Neural cell (in vitro differentiated cells): ENCODE measurements around the gene SAMD1. TPM values are rescaled to one million over a fixed set of nuclear protein-coding genes. Genes with fewer than 3 reads are reported as not detected.
A peak's percentile ranks its signal among the peaks of the same experiment; 100 is the strongest.

ENCODE experiments used
- H2AFZ ChIP-seq: fragments of 200-600, 300-800 bp; sonication (generic), shearing (Covaris generic); 2 replicates; pipeline ENCODE4 v1.6.0; 2014; ENCODE audit warnings: low read depth, mild to moderate bottlenecking, antibody characterized with exemption, low read length, moderate library complexity
- H3F3A ChIP-seq: fragments of 200-600 bp; shearing (Covaris generic); 2 replicates; pipeline ENCODE4 v1.6.1; 2016; ENCODE audit warnings: mild to moderate bottlenecking, moderate library complexity, mixed read lengths, antibody characterized with exemption, low read length; ENCODE audit not compliant: insufficient read depth, poor library complexity, severe bottlenecking
- H3K27ac ChIP-seq: fragments of 200-600, 300-800 bp; sonication (generic), shearing (Covaris generic); 2 replicates; pipeline ENCODE4 v1.5.1; 2014; ENCODE audit warnings: mild to moderate bottlenecking, low read length, moderate library complexity
- H3K27me3 ChIP-seq: fragments of 300-800, 200-600 bp; sonication (generic), shearing (Covaris generic); 2 replicates; pipeline ENCODE4 v1.6.0; 2014; ENCODE audit warnings: mild to moderate bottlenecking, low read depth, low read length, moderate library complexity; ENCODE audit not compliant: insufficient read depth
- H3K36me3 ChIP-seq: fragments of 300-800, 200-600 bp; sonication (generic), shearing (Covaris generic); 2 replicates; pipeline ENCODE4 v1.5.1; 2014; ENCODE audit warnings: mild to moderate bottlenecking, antibody characterized with exemption, low read length, moderate library complexity; ENCODE audit not compliant: insufficient read depth
- H3K4me2 ChIP-seq: fragments of 300-800, 200-600 bp; sonication (generic), shearing (Covaris generic); 2 replicates; pipeline ENCODE4 v1.6.0; 2014; ENCODE audit warnings: mild to moderate bottlenecking, low read length
- H3K4me3 ChIP-seq: fragments of 300-800, 200-600 bp; sonication (generic), shearing (Covaris generic); 2 replicates; pipeline ENCODE4 v1.5.1; 2014; ENCODE audit warnings: mild to moderate bottlenecking, low read length, moderate library complexity
- H3K79me2 ChIP-seq: fragments of 200-600 bp; shearing (Covaris generic); replicated peaks from 2 replicates; pipeline ENCODE4 v1.6.0; 2014; ENCODE audit warnings: mild to moderate bottlenecking, low read length, moderate library complexity; ENCODE audit not compliant: insufficient read depth
- H3K9ac ChIP-seq: fragments of 300-800, 200-600 bp; sonication (generic), shearing (Covaris generic); 2 replicates; pipeline ENCODE4 v1.6.1; 2016; ENCODE audit warnings: mild to moderate bottlenecking, low read length, mixed read lengths
- H3K9me2 ChIP-seq: fragments of 200-600 bp; shearing (Covaris generic); 2 replicates; pipeline ENCODE4 v1.6.1; 2016; ENCODE audit warnings: mild to moderate bottlenecking, low read length, mixed read lengths; ENCODE audit not compliant: insufficient read depth
- H3K9me3 ChIP-seq: fragments of 200-600, 300-800 bp; sonication (generic), shearing (Covaris generic); 2 replicates; pipeline ENCODE4 v1.6.1; 2016; ENCODE audit warnings: mild to moderate bottlenecking, mixed run types, low read length, moderate library complexity, mixed read lengths
- H4K20me1 ChIP-seq: fragments of 200-600 bp; shearing (Covaris generic); 2 replicates; pipeline ENCODE4 v1.6.1; 2016; ENCODE audit warnings: mild to moderate bottlenecking, mixed run types; ENCODE audit not compliant: insufficient read depth
- CTCF ChIP-seq: fragments of 450-650 bp; IDR thresholded peaks from 2 replicates; pipeline ENCODE4 v1.5.1; 2014; ENCODE audit warnings: antibody characterized with exemption, mild to moderate bottlenecking, moderate library complexity; ENCODE audit not compliant: poor library complexity, severe bottlenecking
- EP300 ChIP-seq: fragments of 450-650 bp; conservative IDR thresholded peaks from 2 replicates; pipeline ENCODE4 v1.6.1; 2014; ENCODE audit warnings: antibody characterized with exemption, mild to moderate bottlenecking, moderate library complexity; ENCODE audit not compliant: poor library complexity, severe bottlenecking
- EZH2 ChIP-seq: fragments of 200-600, 300-800 bp; shearing (Covaris generic), sonication (generic); IDR thresholded peaks from 2 replicates; pipeline ENCODE4 v1.6.1; 2014; ENCODE audit warnings: antibody characterized with exemption, low read length, borderline replicate concordance, mild to moderate bottlenecking; ENCODE audit not compliant: insufficient read depth, poor library complexity, severe bottlenecking
- MXI1 ChIP-seq: fragments of 450-650 bp; conservative IDR thresholded peaks from 2 replicates; pipeline ENCODE4 v1.6.1; 2014; ENCODE audit warnings: antibody characterized with exemption, mild to moderate bottlenecking; ENCODE audit not compliant: poor library complexity, severe bottlenecking
- POLR2AphosphoS5 ChIP-seq: IDR thresholded peaks from 2 replicates; pipeline ENCODE4 v1.6.1; 2012
- RAD21 ChIP-seq: fragments of 450-650 bp; conservative IDR thresholded peaks from 2 replicates; pipeline ENCODE4 v1.6.1; 2014; ENCODE audit warnings: antibody characterized with exemption, mild to moderate bottlenecking, moderate library complexity
- REST ChIP-seq: IDR thresholded peaks from 2 replicates; pipeline ENCODE4 v1.6.1; 2012; ENCODE audit warnings: borderline replicate concordance
- SMC3 ChIP-seq: fragments of 450-650 bp; conservative IDR thresholded peaks from 2 replicates; pipeline ENCODE4 v1.6.1; 2014; ENCODE audit warnings: antibody characterized with exemption, mild to moderate bottlenecking, moderate library complexity; ENCODE audit not compliant: poor library complexity
- TAF1 ChIP-seq: IDR thresholded peaks from 2 replicates; pipeline ENCODE4 v1.6.1; 2012; ENCODE audit warnings: low read depth
- polyA plus RNA-seq: library from polyadenylated mRNA; depleted of rRNA; stranded (reverse); fragments of >200 nt; gene quantifications from 2 replicates; pipeline ENCODE4 v1.2.3, GENCODE V29; 2014

Gene SAMD1
- polyA plus RNA-seq, 1 donor from 2014 or later = 38.1 TPM

DNA sequence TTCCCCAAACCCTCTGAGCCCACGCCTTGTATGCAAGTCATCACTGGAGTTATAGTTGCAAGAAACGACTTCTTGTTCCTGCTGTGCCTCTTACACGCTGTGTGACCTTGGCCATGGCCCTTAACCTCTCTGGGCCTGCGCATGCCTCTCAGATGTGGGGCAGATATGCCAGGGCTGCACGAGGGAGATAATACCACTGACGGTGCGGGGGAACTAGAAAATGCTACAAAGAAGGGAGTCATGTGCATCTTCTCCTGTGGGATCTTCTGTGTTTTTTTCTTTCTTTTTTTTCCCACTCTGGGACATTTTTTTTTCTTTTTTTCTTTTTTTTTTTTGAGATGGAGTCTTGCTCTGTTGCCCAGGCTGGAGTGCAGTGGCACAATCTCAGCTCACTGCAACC lies 4.3 kb upstream of the SAMD1 start:
- TF ChIP-seq TAF1 (no peak), POLR2AphosphoS5 (no peak), RAD21 (no peak)
- Histone ChIP-seq H3K9me3 (peaks cover 3% of the 10 kb centered on the region), H2AFZ (no peak overlapping the region), H4K20me1 (no peaks in the 10 kb centered on the region), H3F3A (peaks cover 4% of the 10 kb centered on the region), H3K4me3 (no peak overlapping the region), H3K36me3 (peaks cover 6% of the 10 kb centered on the region), H3K9me2 (no peaks in the 10 kb centered on the region), H3K4me2 (no peak overlapping the region), H3K9ac (no peak overlapping the region), H3K27me3 (no peaks in the 10 kb centered on the region), H3K79me2 (no peaks in the 10 kb centered on the region), H3K27ac (no peak overlapping the region)

DNA sequence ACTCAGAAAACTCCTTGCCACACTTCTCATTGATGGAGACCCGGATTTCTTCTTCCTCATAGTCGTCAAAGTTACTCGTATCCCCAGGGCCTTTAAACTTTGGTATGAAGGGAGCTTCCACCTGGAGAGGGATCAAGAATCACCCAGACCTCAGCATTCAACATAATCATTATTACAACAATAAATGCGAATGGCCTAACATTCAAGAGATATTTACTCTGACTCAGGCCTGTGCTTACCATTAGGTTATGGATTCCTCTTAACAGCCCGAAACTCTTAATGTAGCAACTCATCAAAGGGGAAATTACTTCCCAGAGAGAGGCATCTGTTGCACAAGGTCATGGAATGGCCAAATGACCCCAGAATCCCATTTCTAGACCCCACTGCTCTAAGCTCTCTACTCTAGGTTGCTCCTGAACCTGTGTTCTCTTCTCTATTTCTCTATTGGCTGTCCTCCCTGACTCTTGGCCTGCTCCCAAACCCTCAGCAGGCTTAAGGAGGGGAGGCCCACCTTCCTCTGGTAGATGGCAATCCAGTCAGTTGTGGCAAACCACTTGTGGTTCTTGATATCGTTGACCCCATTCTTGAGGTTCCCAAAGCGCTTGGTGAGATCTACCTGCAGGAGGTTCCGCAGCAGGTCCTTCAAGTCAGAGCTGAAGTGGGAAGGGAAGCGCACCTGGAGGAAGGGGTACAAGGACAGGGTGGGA lies 2.7 kb upstream of the SAMD1 start:
- Histone ChIP-seq H3F3A (peaks cover 4% of the 10 kb centered on the region), H3K27me3 (no peaks in the 10 kb centered on the region), H3K4me2 (no peak overlapping the region), H3K9me2 (no peaks in the 10 kb centered on the region), H3K27ac (no peak overlapping the region), H2AFZ (no peak overlapping the region), H3K9ac (no peak overlapping the region), H3K79me2 (no peaks in the 10 kb centered on the region), H3K9me3 (peaks cover 3% of the 10 kb centered on the region), H3K4me3 (no peak overlapping the region), H3K36me3 (peaks cover 6% of the 10 kb centered on the region), H4K20me1 (peaks cover 8% of the 10 kb centered on the region)
- TF ChIP-seq EZH2 (no peak), TAF1 (no peak)

DNA sequence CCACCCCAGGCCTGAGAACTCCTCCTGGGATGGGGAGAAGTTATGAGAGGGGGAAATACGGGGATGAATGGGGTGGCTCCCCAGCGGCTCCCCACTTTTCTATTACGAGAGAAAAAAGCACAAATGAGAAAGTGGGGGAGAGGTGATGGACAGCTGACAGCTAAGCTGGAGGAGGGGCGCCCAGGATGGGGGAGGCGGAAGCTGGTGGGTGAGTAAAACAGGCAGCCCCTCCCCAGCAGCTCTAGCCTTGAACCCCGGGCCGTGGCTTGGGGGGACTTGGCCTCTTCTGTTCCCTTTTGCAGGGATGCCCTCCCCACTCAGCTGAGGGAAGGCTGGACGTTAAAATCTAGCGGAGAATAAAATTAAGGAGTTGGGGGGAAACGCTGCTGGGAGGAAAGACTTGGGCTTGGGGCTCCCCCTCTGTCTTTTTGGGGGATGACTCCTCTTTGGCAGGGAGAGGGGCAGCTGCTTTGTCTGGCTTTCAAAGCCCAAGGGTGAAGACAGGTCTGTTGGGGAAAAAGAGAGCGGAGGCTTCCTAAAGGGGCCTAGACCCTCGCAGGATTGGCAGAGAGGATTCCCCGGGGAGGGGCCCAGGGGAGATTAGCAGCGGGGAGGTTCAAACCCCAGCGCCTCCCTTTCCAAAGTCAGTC lies 1.4 kb upstream of the SAMD1 start:
- H3K9me3 ChIP-seq = peaks cover 3% of the 10 kb centered on the region
- no peak overlapping the region for H3K9ac ChIP-seq
- peak overlapping the region; percentile 62 for H3K4me2 ChIP-seq
- H3K27me3 ChIP-seq = no peaks in the 10 kb centered on the region
- no peak overlapping the region for H2AFZ ChIP-seq
- no peaks in the 10 kb centered on the region for H3K9me2 ChIP-seq
- no peak overlapping the region for H3K27ac ChIP-seq
- H4K20me1 ChIP-seq = peaks cover 8% of the 10 kb centered on the region
- no peaks in the 10 kb centered on the region for H3K79me2 ChIP-seq
- peak overlapping the region; percentile 66 for H3K4me3 ChIP-seq
- no peak for TF ChIP-seq EP300
- no peak for TF ChIP-seq CTCF
- no peak for TF ChIP-seq SMC3
- no peak for TF ChIP-seq MXI1
- no peak for TF ChIP-seq REST
- no peak for TF ChIP-seq RAD21
- no peak for TF ChIP-seq EZH2
- TF ChIP-seq TAF1 = no peak
- no peak for TF ChIP-seq POLR2AphosphoS5
- H3F3A ChIP-seq = peaks cover 4% of the 10 kb centered on the region
- peaks cover 6% of the 10 kb centered on the region for H3K36me3 ChIP-seq
